NCI-H1417 treated with DMSO at 0.1 percent for 48 hours (cell line): Measurements from ENCODE around the gene UBAC2.

Experiments used
- DNase-seq: peaks from one replicate; lab custom pipeline; 2025; lab: John Stamatoyannopoulos, UW

Gene UBAC2

DNA sequence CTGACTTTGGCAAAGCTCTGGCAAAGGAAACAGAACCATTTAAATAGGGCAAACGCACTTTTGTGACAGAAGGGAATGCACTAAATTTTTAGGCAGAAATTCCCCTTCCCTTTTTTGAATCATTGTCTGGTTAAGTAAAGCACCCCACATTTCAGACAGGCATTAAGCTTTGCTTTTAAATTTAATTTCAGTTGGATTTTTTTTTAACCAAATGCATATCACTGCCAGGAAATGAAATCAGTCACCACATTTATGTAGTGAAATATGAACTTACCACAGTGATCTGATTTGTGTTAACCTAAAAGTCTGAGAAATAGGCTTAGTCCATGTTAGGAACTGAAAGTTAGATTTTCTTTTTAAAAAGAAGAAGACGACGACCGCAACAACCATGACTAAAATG, 95.7 kb downstream of the UBAC2 start:
- no peak for DNase-seq

DNA sequence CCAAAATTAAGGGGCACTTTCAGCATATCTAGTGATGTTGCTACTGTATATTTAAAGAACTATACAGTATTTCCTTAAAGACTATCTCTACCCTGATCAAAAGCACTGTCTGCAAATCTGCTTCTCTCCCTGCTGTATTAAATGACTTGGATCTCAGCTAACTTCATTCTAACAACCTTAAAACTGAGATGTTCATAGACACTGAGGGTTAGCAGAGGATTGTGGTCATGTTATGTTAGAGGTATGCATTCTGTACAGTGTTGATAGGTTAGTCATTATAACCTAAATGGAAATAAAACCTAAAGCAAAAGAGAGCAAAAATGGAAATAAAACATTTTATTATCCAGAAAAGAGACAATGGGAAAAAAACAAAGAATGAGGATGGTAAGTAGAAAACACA, 96.7 kb downstream of the UBAC2 start:
- no peak for DNase-seq

DNA sequence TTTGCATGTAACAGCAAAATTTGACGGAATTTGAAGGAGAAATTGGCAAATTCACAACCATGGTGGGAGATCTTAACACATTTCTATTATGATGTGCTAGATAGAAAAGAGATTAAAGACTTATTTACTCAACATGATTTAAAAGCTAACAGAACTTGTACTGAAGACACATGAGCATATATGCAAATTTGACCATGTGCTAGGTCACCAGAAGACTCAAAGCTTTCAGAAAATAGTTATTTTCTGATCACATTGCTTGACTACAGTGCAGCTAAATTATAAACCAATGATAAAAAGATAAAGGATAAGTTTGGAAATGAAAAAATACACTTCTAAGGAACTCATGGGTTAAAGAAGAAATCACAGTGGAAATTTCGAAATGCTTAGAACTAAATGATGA, 97.4 kb downstream of the UBAC2 start:
- DNase-seq: no peak

DNA sequence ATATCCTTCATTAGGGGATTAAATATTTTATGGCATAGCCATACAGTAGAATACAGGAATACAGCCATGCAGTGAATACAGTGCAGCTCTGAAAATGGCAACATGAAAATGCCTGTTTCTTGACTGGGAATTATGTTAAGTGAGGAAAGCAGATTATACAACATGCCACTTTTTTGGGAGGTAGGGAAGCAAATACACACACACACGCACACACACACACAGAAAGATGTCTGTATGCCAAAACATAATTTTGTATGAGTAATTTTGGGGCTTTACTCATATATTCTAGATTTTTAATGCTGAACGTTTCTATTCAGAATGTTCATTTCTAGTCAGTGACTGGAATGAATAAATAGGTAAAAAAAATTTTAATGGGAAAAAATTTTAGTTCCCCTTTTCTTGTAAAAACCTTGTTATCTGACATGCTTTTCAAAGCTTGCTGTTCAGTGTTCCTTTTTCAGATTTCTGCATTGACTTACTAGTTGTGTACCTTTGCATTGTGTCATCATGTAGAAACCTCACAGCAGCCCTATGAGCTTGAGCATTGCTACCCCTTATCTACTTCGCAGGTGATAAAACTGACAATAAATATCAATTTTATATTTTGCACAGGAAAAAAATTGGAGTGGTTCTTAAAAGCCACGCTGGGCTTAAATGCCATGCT, 98.7 kb downstream of the UBAC2 start:
- DNase-seq: no peak

DNA sequence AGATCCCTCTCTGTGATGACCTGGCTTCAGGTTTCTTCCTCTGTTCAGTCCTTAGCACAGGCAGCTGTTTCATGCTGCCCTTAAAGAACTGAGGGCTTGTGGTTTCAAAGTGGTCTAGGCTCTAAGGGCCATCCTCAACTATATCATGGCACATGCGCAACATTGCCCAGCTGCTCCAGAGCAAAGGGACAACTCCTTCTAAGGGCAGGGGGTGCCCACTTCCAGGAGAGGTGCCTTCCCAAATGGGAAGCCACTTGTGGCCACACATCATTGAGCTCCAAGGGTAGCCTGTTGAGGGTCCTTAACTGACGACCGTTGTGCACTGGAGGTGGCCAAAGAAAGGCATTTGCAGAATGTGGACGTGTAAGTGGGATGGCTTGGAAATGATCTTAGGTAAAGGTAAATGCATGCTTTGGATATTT, 99.3 kb downstream of the UBAC2 start:
- DNase-seq: no peak

DNA sequence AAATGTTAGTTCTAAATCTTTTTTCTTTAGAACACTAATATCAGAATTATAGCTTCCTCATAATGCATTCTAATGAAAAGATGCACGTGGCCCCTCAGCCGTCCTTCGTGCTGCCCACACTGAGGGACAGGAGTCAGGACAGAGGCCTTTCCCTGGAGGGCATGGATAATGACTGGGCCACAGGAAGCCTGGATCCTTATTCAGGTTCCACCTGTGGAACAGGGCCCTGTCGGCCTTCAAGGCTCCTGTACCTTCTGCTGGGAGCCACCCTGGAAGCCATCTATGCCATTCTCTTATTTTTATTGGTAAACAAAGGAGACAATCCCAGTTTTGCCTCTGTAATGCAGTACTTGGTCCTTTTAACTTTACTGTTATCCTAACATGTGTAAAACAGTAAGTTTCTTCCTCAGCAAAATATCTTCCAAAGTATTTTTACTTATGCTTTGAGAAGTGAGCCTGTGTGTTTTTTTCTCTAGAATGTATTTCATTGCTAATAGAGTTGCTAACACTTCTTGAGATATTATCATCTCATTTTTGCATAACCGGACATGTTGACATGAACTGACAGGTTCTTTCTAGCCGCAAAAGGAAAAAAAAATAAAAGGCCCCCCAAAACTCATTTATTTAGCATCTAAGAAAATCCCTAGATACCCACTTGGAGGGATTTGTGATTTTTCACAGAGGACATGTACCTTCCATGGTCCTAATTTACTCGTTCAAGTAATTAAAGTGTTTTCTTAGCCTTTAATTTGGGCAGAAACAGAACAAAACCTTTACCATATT, 100.6 kb downstream of the UBAC2 start:
- DNase-seq: no peak

DNA sequence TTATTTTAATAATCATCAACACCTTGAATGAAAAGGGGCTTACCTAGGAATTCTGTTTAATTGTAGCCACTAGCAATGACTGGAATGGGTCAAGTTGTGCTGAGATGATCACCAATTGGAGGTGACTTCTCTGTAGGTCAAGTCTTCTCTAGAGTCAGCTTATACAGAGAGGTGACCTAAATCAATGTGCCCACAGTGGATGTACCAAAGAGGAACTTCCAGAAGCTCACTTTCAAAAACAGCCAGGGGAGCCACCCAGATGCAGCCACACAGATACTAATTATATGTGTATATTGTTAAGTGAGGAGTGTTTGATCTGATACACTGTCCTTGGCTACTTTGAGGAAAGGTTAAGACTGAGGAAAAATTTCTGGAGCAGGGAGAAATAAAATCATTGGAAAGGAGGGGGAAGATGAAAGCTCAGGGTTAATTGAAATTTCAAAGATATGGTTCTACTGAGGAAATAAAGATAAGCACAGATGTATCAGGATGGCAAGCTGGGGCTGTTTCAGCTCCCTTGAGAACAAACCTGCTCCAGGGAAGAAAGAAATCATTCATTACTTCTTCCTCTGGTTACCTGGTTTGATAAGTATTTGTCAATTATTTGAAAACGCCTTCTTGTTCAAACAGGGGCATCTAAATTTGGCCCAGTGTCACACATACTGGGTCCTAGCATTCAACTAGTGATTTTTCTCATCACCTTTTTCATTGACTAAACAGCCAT, 101.4 kb downstream of the UBAC2 start:
- DNase-seq: no peak

DNA sequence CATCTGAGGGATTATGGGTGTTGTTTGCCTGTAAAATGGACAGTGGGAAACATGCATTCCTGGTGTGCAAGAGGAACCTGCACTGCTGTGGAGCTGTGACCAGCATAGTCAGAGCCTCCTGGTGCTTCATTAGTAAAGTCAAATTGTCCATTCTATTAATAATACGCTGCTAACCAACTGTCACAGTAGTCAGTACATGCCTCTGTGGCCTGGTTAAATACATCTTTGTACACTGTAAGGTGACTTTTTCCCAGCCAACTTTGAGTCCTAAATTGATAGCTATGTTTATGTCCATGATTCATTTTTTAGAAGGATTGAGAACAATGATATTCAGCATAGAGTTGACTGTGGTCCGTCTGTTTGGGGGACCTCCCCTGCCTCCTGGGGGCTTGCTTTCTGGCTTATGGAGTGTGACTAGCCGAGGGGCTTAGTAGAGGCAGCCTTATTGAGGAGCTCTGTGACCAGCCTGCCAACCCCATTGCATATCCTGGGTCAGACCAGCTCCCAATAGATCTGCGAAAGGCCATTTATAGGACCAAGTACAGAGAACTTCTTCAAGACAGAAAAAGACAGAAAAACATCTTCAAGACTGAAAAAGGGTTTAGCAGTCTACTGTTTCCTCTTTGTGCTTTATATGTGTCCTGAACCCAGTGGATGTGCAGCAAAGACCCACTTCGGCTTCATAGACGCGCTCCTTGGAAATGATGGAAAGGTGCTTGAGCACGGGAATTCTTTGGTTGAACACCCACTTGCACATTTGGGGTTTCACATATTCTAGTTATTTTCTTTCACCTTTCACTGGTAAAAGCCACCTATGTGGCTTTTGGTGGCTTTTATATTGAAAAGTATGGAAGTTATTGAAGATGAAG, 102.2 kb downstream of the UBAC2 start:
- DNase-seq: no peak

DNA sequence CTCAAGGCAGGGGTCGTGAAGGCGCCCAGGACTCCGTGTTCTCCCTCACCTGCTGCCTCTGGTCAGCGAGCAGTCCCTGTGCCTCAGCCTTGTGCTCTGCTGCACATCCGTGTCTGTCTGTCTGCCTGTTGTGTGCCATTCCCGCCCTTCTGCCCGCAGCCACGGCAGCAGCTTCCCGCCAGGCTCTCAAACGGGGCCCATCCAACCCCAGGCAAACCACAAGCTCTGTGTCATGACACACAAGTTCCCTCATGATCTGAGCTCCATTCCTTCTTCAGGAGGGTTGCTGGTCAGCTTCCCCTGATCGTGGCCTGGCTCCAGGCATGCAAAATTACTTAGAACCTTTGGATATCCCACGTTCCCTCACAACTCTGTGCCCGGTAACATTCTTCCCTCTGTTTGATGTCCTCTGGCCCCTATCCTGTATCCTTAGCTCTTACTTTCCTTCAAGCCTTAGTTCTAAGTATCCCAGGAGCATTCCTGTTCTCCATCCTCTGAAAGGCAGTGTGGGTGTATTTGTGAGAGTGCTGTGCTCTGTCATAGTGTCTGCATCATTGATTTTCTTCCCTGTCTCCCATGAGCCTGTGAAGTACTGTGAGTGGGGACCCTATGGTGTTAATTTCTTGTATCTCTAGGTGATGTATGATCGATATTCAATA, 103.3 kb downstream of the UBAC2 start:
- DNase-seq: no peak

DNA sequence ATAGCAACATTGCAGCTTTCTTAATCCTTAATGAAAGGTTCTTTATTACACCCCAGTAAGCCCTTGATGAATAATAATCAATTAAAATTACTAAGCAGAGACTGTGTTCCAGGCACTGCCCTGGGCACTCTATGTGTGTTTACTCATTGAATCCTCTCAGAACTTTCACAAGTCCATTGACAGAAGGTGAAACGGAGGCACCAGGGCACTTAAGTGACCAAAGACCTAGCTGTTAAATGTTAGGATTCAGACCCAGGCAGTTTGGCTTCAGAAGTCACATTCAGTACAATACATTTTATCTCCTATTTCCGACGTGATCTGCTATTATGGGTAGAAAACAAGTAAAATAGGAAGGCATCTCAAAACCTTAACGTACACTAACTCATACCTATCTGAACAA, 103.9 kb downstream of the UBAC2 start:
- no peak for DNase-seq

DNA sequence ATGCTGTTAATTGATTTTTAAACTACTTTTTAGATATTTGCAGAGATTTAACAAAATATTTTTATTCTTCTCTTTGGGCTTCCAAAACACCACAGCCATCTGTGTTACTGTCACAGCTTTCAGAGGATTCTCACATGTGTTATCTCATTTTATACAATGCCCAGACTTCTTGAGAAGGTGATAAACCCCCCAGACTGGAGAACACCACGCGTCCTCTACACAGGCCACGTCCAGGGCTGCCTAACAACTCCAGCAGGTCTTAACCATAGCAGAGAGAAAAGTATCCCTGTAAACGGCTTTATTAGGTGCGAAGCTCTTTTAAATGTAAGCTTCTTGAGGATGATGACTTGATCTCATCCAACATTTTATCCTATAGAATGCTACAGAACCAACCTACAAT, 104.5 kb downstream of the UBAC2 start:
- no peak for DNase-seq

DNA sequence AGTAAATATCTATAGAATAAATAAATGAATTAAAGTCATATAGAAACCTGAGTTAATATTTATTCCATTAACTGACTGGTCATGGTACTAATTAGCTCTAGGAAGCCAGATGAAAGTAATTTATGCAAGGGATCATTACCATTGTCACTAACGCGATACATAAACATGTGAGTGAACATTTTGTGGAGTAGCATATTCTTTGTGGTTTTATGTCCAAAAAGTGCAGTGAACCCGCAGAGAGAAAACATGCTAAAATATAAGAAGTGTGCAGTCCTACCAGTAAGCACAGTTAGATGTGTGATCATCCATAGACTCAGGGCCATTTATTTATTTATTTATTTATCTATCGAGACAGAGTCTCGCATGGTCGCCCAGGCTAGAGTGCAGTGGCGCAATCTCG, 104.9 kb downstream of the UBAC2 start:
- no peak for DNase-seq

DNA sequence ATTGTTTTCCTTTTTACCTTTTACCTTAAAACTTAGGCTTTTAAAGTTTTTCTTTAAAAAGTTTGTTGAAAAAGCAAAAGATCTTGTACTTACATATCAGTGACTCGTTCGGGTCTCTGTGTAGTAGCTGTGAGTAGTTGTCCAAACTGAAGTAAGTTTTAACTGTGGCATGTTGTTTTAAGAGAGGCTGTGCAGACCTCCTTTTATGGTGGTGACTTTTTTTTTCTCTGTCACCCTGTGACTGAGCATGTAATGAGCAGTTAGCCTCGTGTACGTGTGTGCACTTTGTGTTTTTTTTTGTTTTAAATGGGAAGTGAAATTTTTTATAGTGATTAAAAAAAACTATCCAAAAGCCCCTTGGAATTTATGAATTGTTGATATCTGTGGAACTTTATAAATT, 106.6 kb downstream of the UBAC2 start, which contains the start of gene GPR183:
TSS of gene GPR183 (minus strand) at position 153 of the 400 bp plus-strand sequence. CDS start 11,254 bp downstream, outside the sequence.
- DNase-seq: no peak

DNA sequence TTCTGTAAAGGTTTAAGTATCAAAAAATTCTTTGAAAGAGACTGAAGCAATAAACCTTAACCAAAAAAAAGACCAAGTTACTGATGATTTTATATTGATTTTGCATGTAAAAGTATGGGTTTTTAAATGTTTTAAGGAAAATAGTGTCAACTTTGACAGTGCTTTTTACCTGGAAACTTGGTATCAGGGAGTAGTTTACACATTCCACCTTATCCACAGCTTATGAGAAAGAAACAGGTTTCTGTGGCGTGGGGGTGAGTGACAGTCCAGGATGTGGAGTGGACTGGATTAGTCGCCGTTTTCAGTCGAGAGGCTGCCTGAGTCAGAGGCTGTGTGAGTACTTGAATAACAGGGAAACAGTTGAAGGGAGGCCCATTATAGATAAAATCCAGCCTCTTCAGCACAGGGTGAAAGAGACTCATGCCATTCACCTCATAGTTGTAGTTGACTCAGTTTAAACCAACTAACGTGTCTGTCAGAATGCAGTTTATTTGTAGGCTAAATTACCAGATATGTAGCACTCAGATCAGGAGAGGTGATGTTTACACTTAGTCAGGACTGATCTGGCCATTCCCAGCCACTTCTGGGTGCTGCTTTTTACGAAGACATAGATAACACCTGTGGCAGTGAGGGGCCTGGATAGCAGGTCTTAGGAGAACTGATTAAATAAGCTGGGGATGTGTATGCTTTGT, 107.1 kb downstream of the UBAC2 start:
- DNase-seq: no peak

DNA sequence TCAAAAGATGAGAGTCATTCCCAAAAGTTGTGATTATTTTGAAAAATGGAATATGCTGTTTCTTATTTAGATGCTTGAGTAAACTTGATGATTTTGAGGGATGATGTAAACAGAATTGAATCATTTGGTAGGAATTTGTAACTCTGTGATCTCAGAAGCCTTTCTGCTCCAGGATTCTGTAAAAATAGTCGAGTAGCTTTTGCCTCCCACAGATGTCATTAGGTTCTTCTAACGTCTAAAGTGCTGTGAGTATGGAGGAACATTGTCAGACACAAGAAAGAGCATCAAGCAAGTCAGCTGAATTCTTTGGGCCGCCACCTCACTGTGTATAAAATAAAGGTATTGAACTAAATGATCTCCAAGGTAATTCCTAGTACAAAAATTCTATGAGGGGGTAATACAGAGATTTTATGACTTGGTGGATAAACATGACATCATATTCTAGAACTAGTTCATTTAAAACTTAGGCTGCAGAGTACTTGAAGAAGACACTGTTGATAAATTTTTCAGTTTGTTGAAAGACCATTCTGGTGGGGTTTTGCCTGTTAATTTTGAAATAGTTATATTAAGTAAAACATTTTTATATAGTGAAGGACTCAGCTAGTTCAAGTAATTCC, 107.9 kb downstream of the UBAC2 start:
- DNase-seq: no peak

DNA sequence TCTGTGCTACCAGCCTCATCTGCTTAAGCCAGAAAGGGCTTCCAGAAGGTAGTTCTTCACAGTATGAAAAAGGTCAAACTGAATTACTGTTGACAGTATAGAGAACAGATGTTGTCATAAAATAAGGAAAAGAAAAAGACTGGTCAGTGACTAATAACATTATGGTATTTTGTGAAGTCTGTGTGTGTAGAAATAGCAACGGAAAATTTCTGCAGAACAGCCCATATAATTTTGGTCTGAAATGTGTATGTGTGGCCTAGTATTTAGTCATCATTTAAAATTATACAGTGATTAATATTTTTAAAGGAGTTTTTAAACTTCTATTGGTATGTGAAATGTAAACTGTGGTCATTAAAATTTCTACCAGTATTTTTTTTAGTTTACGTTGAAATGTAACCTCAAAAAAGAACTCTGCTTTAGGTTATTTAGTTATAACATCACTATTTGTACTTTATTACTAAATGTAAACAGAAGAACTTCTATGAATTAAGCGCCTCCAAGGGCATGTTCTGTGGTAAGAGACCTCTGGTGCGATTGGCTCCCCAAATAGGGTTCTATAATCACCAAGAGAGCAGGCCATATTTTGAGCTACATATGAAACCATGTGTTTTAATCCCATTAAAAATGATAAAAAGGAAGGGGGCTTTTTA, 109.9 kb downstream of the UBAC2 start:
- DNase-seq: no peak

DNA sequence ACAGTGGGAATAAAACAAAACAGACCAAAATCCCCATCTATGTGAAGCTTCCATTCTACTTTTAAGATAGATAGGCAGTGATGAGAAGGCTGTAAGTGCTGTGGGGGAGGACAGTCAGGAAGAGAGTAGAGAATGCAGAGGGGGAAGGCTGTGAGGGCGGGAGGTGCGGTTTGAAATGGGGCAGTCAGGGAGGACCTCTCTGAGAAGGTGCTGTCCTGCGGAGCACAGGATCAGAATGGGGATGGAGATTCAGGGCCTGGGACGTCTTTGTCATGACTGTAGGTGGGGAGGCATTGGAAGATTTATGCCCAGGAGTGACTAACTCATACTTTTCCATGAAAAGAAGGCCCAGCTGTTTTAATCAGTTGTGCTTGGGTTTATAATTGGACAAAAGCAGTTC, 110.5 kb downstream of the UBAC2 start:
- no peak for DNase-seq

DNA sequence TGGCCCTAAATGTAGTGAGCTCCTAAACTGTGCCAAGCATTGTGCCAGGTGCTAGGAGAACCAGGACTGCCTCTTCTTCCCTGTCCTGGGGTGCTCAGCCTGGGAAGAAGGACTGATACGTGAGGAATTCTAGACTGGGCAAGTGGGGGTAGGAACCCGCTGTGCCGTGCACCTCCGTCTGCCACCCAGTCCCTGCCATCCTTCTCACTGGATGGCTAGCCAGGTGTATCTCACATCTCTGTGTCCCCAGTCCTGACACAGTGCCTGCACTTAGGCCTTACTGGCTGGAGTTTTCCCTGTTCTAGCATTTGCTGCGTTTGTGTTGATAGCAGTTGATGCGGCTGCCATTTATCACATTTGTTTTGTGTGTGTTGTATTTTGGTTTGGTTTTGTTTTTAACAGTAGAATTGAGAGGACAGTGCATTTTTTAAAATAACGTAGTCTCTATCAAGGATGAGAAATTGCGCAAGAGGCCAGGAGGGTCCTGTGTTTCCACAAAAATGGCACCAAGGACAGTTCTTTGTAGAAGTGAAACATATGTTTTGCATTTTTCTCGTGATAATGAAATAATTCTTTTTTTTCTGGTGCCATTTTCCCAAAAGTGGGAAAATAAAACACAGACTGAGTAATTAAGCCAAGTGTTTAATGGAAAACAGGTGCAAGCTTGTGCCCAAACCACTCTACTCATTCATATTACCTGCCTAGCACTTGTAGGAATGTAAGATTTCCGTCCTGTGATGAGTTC, 111.3 kb downstream of the UBAC2 start:
- no peak for DNase-seq

DNA sequence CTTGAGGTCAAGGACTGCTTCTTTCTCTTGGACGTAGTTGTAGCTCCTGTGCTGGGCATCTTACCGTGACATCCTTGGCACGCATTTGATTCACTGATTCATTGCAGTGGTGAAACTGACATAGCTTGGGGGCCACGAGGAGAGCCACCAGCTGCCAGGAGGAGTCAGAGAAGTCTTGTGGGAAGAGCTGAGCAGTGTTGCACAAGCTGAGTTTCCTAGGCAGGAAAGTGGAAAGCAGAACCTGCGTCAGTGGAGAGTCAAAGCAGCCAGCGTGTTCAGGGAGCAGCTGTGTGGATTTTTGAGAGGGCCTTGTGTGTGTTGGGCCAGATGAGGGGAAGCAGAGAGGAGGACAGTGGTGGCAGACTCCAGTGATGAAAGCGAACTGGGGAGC, 111.8 kb downstream of the UBAC2 start:
- DNase-seq: no peak
